Activated CD8-positive, alpha-beta memory T cell treated with anti-CD3 and anti-CD28 coated beads for 4 hours (primary cell): ENCODE measurements around the gene TEX2.

Experiments used
- DNase-seq, 2 donors: peaks; one replicate each; pipeline ENCODE4 v3.0.0-alpha.2; 2020; ENCODE audit warnings: low read depth in 2 of 2

Gene TEX2

DNA sequence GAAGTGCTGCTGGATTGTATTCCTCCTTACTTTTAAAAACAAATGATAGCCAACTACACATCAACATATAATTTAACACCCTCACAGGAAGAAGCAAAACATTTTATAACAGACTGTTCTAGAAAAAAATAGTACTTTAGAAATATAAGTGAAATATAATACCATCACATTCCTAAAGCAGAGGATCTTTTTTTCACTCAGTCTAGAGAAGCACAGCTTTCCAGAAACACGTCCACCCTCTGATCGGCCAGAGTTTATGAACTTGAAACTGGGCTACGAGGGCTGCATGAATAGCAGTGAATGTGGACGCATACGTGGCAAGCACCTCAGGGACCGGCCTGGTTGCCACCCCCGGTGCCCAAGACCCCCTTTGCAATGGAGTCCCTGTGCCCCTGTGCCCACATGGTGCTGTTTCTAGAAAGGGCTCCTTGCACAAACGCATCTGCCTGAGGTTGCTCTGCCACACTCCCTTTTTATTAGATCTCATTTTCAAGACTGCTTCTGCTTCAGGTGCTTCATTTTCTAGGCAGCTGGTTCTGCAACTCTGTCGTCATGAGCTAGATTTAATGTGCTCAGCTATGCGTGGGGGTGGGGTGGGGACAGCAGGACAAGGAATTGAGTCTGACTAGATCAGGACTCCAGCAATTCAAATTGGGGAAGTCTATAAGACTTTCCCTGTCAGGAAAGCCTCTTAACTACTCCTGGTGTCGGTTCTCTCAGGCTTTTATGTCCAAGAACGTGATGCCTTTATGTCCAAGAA, 104.0 kb downstream of the TEX2 start:
- DNase-seq, result no peak

DNA sequence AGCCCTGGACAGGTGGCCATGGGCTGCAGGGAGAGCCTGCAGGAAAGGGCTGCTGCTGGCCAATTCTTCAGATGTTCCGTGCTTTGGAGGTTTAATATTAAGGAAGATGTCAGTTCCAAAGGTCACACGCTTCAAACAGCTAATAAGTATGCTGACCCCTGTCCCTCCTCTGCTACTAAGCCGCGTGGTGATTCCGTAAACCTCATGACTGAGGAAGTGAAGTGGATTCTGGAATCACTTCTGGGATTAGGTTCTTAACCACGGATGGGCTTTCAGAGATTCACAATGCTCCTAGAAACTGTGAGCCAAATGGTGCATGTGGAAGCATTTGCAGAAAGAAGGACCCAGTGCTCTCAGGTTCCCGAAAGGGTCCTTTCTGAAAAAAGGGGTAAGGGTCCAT, 104.7 kb downstream of the TEX2 start:
- DNase-seq, result no peak

DNA sequence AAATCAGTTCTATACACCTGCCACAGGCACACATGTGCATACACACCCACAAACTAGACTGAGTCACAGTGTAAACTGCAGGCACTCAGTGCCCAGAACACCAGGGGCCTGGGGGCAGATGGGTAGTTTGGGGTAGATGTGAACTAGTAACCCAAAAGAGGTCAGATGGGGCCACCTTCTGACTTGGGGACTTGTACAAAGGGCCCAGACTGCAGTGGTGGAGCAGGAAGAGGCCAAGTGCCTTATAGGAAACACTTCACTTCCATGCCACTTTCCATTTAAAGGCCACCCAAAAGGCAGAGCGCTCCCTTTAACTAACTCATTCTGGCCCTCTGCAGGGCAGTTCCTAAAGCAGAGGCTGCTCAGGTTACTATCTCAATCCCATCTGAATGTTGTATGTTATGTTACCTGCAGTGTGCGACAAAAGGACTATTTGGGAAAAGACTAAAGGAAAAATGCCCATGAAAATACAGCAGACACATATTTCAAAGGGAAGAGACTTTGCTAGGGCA, 105.3 kb downstream of the TEX2 start:
- no peak for DNase-seq

DNA sequence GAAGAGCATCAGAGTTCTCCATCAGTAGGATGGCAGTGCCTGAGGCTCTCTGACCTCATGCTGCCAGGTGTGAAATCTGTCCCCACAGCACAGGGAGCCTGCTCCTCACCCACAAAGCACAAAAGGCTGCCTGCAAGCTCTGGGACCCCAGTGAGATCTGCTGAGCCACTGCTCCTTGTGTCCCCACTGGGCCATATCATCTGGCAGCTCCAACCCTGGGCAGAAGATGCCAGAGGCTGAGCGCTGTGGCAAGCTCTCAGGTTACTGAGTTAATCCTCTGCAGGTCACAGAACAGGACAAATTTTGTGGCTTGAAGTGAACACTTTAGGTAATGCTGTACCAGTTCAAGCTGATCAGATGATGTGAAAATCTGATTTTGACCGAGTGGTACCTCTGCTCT, 106.4 kb downstream of the TEX2 start:
- DNase-seq, result no peak

DNA sequence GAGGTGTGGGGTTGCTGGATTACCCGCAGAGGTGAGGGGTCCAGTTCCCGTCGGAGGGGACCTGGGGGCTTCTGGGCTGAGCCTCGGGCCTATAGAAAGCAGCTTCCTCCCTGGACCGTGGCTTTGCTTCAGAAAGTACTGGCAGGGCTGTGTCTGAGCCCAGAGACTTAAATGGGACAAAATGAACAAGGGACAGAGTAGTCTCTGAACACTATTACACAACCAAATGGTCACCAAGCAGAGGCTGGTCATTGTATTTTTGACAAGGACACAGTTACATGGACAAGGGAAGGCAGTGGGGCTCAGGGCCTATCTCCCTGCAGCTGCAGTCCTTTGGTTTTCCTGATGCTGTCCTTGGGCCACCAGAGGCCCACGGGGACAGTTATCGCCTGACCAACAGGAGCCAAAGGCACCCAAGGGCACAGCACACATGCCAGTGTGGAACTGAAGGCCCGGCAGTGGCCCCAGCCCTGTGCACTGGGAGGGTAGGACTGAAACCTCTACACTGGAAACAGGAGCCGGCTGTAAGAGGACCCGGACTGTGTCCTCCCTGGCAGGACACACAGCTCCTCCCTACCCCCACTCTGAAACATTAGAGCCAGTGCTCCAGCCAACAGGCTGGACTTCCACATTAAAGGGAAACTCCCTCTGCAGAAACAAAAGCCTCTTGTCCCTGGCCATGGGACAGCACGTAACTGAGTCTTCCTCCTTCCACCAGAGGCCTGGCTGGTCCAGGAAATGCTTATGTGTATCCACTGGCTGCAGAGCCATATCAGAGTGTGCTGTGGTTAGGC, 107.1 kb downstream of the TEX2 start:
- DNase-seq, result no peak

DNA sequence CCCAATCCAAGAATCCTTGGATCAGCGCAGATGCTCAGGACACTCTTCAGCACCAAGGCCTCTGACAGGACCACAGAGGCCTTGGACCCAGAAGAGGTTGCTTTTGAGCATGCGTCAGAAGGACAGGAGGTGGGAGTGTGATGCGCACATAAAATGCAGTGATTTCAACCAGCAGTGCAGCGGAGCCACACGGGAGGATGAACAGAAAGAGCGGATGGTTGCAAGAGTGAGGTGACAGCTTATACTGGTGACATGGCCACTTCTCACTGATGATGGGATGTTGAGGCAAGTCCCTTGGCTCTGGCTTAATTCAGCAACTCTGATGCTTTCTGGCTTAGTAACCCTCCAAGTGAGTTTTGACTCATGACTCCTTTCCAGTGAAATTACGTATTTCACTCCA, 107.9 kb downstream of the TEX2 start:
- DNase-seq, result no peak

DNA sequence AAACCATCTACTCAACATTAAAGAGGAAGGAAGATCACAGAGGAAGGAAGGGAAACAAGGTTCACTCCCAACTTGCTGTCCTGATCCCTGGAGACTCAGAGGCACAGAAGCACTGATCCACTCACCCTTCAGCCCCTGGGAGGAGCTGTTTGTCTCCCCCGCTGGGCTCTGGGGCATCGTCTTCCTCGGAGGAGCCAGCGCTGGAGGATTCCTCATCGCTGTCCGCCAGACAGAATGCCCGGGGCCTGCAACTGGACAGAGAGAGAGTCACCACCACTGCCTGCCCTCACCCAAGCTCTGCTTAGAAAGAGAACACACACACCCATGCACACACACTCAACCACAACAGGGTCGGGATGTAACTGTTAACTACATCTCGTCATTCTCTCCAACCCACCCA, 108.3 kb downstream of the TEX2 start:
- DNase-seq, result no peak

DNA sequence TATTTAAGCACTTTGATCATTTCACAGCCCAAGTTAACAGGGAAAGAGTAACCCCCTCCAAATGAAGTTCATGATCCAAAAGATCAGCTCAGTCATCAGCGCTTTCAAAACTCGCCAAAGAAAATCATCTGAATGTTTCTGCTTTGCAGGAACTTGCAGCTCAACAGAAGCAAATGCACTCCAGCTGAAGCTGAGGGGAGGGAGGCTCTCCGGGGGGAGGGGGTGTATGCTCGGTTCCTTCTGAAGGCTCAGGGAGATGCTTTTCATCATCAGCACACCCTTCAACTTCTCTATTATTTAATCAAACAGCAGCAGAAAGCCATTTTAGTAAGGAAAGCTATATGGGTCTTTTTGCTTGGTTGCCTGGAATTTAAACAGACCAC, 108.8 kb downstream of the TEX2 start:
- DNase-seq, result no peak

DNA sequence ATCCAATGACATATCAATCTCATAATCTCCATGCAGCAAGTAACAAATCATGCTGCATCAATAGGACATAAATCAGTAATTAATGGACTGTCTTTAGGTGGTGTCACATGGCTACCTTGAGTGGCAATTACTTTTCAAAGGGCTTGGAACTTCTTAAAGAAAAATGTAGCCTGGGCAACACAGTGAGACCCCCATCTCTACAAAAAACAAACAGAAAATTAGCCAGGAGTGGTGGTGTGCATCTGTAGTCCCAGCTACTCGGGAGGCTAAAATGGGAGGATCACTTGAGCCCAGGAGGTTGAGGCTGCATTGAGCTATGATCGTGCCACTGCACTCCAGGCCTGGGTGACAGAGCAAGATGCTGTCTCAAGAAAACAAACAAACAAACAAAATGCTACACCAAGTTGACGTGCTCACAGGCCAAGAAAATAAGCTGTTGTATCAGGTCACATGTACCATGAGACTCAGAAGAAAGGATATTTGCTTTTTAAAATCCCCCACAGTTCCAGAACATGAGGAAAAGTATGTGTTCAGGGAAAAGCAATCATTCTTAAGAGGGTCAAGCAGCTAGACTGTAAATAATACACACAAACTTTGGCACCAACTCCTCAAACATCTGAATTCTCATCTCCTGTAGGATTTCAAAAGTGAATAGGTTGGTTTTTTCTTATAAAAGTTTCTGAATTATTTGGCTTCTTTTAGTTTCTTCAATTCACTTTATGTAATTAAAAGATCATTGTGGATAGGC, 109.3 kb downstream of the TEX2 start:
- no peak for DNase-seq

DNA sequence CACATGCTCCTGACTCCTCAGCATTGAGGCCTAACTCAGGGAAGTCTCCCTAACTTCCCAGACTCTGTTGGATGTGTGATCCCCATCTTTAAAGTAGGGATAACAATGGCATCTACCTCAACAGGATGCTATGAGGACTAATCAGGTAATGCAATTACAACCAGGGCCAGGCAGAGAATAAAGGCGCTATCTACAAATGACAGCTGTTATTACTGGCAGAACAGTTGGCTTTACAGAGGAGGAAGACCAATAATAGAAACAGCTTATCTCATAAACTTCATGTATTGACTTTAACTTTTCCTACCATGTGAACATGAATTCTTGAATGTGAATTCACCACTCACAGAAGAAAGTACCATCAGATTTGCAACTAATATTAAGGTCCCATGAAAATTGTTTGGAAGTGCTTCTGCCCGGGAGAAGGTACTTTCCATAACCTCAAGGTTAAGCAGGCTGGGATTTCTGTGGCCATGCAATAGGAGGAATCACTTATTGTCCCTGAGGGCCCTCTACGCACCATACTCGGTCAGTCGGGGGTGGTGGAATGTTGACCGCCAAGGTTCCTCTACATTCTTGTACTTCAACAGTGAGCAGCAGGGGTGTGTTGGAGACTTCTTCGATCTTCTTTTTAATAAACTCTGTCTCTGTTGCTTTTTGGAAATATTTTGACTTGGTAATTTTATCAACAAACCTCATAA, 110.5 kb downstream of the TEX2 start:
- DNase-seq, result no peak

DNA sequence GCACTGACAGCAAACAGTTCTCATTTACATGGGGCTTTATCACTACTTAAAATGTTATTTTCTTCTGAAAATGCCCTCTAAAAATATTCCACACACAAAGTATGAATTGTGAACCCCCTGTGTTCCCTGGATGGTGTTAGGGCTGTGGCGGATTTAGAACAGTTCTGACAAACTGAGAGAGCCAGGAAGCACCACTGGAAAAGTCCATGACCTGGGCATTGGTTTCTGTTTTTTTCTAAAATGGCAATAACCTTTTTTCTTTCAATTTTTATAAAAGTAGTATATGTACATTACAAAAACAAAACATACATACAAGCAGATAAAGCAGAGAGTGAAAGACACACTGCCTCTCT, 112.1 kb downstream of the TEX2 start:
- no peak for DNase-seq

DNA sequence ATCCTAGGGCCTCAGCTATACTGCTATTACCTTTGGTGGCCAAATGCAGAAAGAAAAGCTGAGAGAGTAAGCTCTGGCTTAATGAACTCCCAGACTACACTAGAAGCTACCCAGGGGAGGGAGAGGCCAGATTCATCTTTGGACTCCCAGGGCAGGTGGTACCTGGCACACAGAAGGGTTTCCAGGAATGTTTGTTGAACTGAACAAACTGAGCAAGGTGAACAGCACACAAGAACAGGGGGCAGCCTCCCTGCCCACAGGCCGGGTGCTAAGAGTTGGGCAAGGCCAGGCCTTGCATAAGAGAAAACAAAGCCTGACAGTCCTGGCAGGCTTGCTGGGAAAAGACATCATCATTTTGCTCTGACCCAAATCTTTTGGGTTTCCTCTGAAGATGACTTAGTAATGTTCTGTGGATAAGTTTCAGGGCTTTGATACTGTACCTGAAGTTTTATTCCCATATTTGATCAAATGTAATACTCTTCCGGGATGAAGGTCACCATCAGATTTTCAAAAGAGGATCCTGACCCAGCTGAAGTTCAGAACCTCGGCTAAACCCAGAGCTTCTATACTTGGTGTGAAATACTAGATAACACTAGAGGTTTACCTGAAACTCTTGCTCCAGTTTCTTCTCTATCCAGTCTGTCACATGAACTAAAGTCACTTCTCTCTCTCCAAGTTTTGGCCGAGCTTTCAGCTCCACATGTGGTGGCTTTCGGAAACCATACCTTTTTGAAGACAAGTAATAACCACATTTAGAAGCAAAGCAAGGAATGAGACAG, 112.6 kb downstream of the TEX2 start:
- no peak for DNase-seq

DNA sequence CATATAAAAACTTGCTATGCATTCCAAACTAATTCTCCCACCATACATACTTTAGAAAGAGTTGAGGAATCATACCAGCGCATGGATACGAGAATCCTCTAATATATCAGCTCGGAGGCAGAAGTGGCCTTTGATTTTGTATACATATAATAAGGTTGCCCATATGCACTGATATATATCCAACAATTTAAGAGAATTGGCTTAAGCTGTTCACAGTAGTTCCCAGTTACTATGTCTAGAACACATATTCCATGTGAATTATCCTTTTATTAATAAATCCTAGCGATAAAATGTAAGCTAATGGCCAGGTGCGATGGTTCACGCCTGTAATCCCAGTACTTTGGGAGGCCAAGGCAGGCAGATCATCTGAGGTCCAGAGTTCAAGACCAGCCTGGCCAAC, 113.9 kb downstream of the TEX2 start:
- no peak for DNase-seq

DNA sequence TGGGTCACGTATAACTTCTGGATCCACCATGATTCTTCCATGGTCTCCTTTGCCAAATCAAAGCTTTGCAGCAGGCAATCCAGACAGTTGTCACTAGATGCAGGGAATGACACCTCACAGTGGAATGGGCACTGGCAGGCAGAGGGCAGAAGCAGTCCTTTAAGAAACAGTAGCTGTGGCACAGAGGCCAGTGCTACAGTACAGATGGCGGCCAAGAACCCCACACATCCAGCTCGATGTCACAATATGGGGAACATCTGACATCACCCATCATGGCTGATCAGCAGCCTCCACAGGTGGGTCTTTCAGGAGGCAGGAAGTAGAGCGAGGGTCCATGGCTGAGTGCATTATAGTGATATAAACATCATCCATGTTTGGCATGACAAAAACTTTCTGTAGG, 114.4 kb downstream of the TEX2 start:
- DNase-seq, result no peak

DNA sequence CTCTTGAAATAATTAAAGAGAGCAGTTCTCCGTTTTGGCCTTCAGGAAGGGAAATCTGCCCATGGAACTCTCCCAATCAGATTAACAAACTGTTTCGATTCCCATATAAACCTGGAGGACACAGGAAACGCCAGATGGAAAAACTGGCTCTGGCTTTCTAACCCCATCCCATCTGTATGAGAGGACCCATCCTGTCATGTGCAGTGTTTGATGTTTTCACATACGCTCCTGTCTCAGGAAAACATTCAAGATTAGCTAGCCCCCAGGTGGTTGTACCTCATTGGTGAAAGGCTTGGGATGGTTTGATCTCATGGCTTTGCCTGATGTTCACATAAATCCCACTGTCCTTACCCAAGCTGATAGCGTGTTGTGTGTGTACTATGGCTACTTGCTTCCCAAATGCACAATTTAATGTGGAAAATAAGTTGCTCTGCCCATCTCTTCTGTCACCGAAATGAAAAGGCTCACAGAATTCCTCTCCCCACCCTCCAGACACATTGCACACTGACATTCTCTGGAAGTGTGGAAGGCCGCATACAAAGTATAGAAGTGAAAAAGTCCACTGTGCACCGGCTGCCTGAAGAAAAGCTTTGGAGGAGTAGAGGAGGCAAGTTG, 114.9 kb downstream of the TEX2 start:
- DNase-seq, result no peak

DNA sequence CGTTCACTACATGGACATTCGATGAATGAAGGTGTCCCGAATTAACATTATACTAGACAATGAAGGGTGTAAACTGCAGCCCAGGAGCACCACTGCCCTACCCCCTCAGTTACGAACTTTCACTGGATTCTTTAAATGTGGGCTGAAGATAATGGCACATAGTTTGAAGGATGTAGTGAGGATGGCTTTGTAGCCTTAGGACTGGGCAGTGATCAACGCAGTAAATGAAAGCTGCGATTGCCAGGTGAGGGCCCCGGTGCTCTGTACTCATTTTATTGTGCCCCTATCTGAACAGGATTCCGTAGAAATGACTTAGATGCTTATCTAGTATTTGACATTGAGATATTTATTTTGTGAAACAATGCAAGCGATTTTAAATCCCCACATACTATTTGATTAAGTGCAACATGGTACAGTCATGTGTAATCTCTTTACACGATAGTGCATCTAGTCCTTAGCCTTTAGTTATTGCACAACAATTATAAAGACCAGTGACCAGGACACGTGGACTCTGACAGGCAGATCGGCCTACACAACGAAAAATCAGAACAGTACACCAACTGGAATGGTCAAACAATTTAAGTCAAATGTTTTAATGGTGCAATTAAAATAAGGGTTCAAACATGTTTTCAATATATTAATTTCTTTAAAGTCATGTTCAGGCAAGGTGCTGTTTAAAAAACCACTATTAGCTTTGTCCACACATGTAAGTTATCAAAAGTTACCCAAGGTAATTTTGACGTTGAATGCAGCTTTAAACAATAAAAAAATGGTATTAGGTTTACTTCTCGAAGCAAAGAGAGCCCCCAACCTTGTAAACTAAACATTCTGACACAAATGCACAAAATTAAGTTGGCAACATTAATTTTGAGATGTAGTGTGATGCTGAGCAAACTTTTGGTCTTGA, 115.7 kb downstream of the TEX2 start:
- DNase-seq, result no peak

DNA sequence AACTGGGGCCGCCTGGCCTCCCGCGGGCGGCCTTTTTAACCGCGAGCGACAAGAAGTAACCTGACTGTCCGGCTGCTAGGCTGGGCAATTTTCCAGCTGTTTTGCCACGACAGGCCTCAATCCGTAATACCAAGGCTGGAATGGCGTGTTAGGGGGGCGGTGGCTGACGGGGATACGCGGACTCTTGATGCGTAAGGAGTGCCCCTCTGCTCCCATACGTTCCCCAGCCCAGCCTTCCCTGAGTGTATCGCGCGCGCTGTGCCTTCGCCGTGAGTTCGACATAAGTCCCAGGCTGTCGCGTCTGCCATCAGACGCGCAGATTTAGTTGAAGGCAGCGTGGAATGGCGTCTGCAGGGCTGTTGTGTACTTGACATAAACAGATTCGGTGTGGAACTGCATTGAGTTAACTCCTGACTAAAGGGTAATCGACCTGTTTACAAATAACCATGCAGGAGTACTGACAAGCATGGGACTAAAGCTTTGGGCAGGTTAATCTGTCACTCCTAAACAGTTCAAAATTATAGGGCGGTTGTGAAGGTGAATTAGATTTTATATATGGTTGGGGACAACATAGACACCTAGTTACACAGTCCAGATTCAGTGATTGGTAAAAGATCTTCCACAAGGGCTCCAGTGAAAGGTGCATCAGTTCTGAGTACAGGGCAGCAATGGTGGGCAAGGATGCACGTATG, 116.5 kb downstream of the TEX2 start:
- DNase-seq, result peak in 1 of 2 donors; percentile 24

DNA sequence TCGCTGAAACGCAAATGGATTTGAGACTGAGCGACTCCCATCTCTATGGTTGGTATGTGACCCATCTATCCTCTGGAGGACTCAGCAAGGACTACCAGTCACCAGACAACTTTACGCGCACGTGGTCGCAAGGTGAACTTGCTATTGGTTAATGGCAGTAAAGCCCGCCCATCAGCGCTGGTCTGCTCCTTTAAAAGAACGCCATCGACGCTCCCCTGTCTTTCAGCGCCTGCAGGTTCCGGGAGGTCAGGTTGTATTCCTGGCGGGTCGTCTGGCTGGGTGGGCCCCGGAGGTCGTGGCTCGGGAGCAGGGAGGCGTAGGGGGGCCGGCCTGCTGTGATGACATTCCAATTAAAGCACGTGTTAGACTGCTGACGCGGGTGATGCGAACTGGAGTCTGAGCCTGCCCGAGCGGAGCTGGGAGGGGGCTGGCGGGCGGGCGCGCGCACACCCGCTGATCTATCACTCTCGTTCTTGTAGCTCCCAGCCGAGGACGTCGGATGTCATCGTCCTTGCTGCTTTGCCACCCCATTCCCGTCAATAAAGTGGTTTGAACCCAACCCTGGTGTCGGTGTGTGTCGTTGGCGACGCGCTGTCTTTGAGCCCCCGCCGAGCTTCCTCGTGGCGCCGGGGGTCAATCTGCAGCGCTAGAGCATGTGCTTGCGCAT, 117.2 kb downstream of the TEX2 start:
- DNase-seq, result peak; percentile 88 to 96

DNA sequence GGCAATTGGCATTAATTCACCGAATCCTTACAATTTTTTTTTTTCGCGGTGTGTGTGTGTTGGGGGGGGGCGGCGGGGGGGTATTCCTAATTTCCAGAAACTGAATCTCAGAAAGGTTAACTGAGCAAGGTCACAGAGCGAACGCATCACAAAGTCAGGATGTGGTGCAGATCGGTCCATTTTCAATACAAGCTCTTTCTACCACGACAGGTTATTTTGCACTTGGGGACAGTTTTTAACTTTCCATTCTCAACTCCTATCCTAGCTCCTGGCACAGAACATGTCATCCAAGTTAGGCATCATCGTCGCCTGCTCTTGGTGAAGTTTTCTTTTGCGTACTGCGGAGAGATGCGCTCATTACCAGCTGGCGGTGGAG, 117.7 kb downstream of the TEX2 start:
- no peak for DNase-seq
